MM.1S (cell line): ENCODE measurements around the gene MISP.
"Not testable (repeated sequence)": the region's sequence is repeated elsewhere in the genome, so short reads cannot be mapped to it uniquely, and the experiment has no call there.

ENCODE experiments used
- DNase-seq: peaks from one replicate; pipeline ENCODE4 v3.0.0-alpha.2; 2015
- H2AFZ ChIP-seq: fragments of 300-600 bp; sonication (generic); 2 replicates; pipeline ENCODE4 v1.6.0; 2016; ENCODE audit warnings: antibody characterized with exemption, low read length
- H3F3A ChIP-seq: fragments of 300-600 bp; sonication (generic); 2 replicates; pipeline ENCODE4 v1.6.1; 2016; ENCODE audit warnings: mild to moderate bottlenecking, antibody characterized with exemption, low read length, moderate library complexity, mixed read lengths; ENCODE audit not compliant: insufficient read depth
- H3K27ac ChIP-seq: fragments of 300-600 bp; sonication (generic); 2 replicates; pipeline ENCODE4 v1.5.1; 2016; ENCODE audit warnings: mild to moderate bottlenecking, low read length
- H3K27me3 ChIP-seq: fragments of 300-600 bp; sonication (generic); replicated peaks from 2 replicates; pipeline ENCODE4 v1.6.0; 2016; ENCODE audit warnings: low read length; ENCODE audit not compliant: insufficient read depth
- H3K36me3 ChIP-seq: fragments of 300-600 bp; sonication (generic); replicated peaks from 2 replicates; pipeline ENCODE4 v1.6.1; 2016; ENCODE audit warnings: mild to moderate bottlenecking, low read length, mixed read lengths; ENCODE audit not compliant: insufficient read depth
- H3K4me1 ChIP-seq: fragments of 300-600 bp; sonication (generic); 2 replicates; pipeline ENCODE4 v1.6.1; 2016; ENCODE audit warnings: low read length, mixed read lengths
- H3K4me2 ChIP-seq: fragments of 300-600 bp; sonication (generic); 2 replicates; pipeline ENCODE4 v1.6.0; 2016; ENCODE audit warnings: low read depth, low read length
- H3K4me3 ChIP-seq: fragments of 300-600 bp; sonication (generic); 2 replicates; pipeline ENCODE4 v1.5.1; 2016; ENCODE audit warnings: low read length, mixed read lengths
- H3K79me2 ChIP-seq: fragments of 300-600 bp; sonication (generic); 2 replicates; pipeline ENCODE4 v1.6.1; 2016; ENCODE audit warnings: mixed run types, low read length, mixed read lengths
- H3K9ac ChIP-seq: fragments of 300-600 bp; sonication (generic); 2 replicates; pipeline ENCODE4 v1.6.1; 2016; ENCODE audit warnings: low read length, mixed read lengths
- H3K9me2 ChIP-seq: fragments of 300-600 bp; sonication (generic); replicated peaks from 2 replicates; pipeline ENCODE4 v1.6.1; 2016; ENCODE audit warnings: mild to moderate bottlenecking, low read length, mixed read lengths; ENCODE audit not compliant: insufficient read depth
- H3K9me3 ChIP-seq: fragments of 300-600 bp; sonication (generic); replicated peaks from 2 replicates; pipeline ENCODE4 v1.6.1; 2016; ENCODE audit warnings: mild to moderate bottlenecking, low read length, mixed read lengths; ENCODE audit not compliant: insufficient read depth
- H4K20me1 ChIP-seq: fragments of 300-600 bp; sonication (generic); 2 replicates; pipeline ENCODE4 v1.6.1; 2016; ENCODE audit warnings: mild to moderate bottlenecking, low read length, moderate library complexity, mixed read lengths; ENCODE audit not compliant: insufficient read depth
- CTCF ChIP-seq: fragments of 300-600 bp; sonication (generic); IDR thresholded peaks from 2 replicates; pipeline ENCODE4 v1.5.1; 2016; ENCODE audit warnings: antibody characterized with exemption, low read length, mixed read lengths
- EZH2 ChIP-seq: fragments of 300-600 bp; sonication (generic); optimal IDR thresholded peaks from 2 replicates; pipeline ENCODE3; 2017; ENCODE audit warnings: low read depth, mild to moderate bottlenecking, antibody characterized with exemption, low read length, mixed read lengths
- EZH2phosphoT487 ChIP-seq: fragments of 300-600 bp; sonication (generic); IDR thresholded peaks from 2 replicates; pipeline ENCODE4 v1.6.1; 2018; ENCODE audit warnings: antibody characterized with exemption, low read length

MISP gene

GRCh38 chr19:750640-751423 lies at the start of gene MISP:
Gene MISP (plus strand): TSS chr19:751112. CDS start chr19:756947, 5,835 bp downstream.
- TF ChIP-seq CTCF (no peak), EZH2phosphoT487 (no peak), EZH2 (no peak)
- Histone ChIP-seq H3K4me3 (no peak within 1 kb of the TSS), H2AFZ (no peak within 1 kb of the TSS), H3K9me2 (no peaks in the 10 kb centered on the region), H3F3A (no peaks in the 10 kb centered on the region), H3K79me2 (no peaks in the 10 kb centered on the region), H3K27me3 (peaks cover 99% of the 10 kb centered on the region), H4K20me1 (no peaks in the 10 kb centered on the region), H3K4me2 (no peak within 1 kb of the TSS), H3K27ac (no peak within 1 kb of the TSS), H3K9ac (no peak within 1 kb of the TSS), H3K36me3 (no peaks in the 10 kb centered on the region), H3K4me1 (no peaks in the 10 kb centered on the region), H3K9me3 (no peaks in the 10 kb centered on the region)
- DNase-seq, result no peak

GRCh38 chr19:702847-703246 lies 48.1 kb upstream of the MISP start:
- not testable (repeated sequence) for H3K27ac ChIP-seq, H3F3A ChIP-seq, H3K36me3 ChIP-seq, H3K4me3 ChIP-seq, H3K9me2 ChIP-seq, H3K9ac ChIP-seq, H4K20me1 ChIP-seq, H3K4me1 ChIP-seq, DNase-seq, H3K79me2 ChIP-seq, H3K4me2 ChIP-seq, H2AFZ ChIP-seq, H3K9me3 ChIP-seq
- peaks cover 89% of the 10 kb centered on the region for H3K27me3 ChIP-seq

- TF ChIP-seq EZH2, result no peak
- TF ChIP-seq CTCF, result no peak
- TF ChIP-seq EZH2phosphoT487, result no peak
- no peak for DNase-seq
- no peak overlapping the region for H2AFZ ChIP-seq
- H3K4me3 ChIP-seq, result no peak overlapping the region
- H3K36me3 ChIP-seq, result no peaks in the 10 kb centered on the region
- H3F3A ChIP-seq, result no peaks in the 10 kb centered on the region
- no peaks in the 10 kb centered on the region for H3K9me3 ChIP-seq
- H3K9ac ChIP-seq, result no peak overlapping the region
- H3K27ac ChIP-seq, result no peak overlapping the region
- H3K9me2 ChIP-seq, result no peaks in the 10 kb centered on the region
- H3K79me2 ChIP-seq, result no peaks in the 10 kb centered on the region
- no peaks in the 10 kb centered on the region for H4K20me1 ChIP-seq
- no peaks in the 10 kb centered on the region for H3K4me1 ChIP-seq
- H3K27me3 ChIP-seq, result peaks cover 89% of the 10 kb centered on the region
- H3K4me2 ChIP-seq, result no peak overlapping the region
These were observed 47.6 kb upstream of the MISP start for GRCh38 chr19:703329-703650.

GRCh38 chr19:703651-704446 lies 47.1 kb upstream of the MISP start:
- H3K4me2 ChIP-seq, result no peak overlapping the region
- H3K79me2 ChIP-seq, result no peaks in the 10 kb centered on the region
- H3K9me3 ChIP-seq, result no peaks in the 10 kb centered on the region
- H3K36me3 ChIP-seq, result no peaks in the 10 kb centered on the region
- no peak overlapping the region for H2AFZ ChIP-seq
- no peaks in the 10 kb centered on the region for H3K4me1 ChIP-seq
- H3K27ac ChIP-seq, result no peak overlapping the region
- H3F3A ChIP-seq, result no peaks in the 10 kb centered on the region
- no peak overlapping the region for H3K9ac ChIP-seq
- peak; percentile 20 for DNase-seq
- no peaks in the 10 kb centered on the region for H4K20me1 ChIP-seq
- H3K4me3 ChIP-seq, result no peak overlapping the region
- no peaks in the 10 kb centered on the region for H3K9me2 ChIP-seq
- peaks cover 87% of the 10 kb centered on the region for H3K27me3 ChIP-seq
- TF ChIP-seq EZH2 (no peak), EZH2phosphoT487 (no peak), CTCF (no peak)
